WTC11 (cell line): ENCODE data around the gene PLLP. TPM values are rescaled to one million over a fixed set of nuclear protein-coding genes. Genes with fewer than 3 reads are reported as not detected.

ENCODE experiments used
- ATAC-seq: fragments of 200-7000 bp; cut with Tn5 transposase; 2 replicates; pipeline ENCODE4 v1.10.0; 2021; ENCODE audit warnings: mild to moderate bottlenecking, moderate library complexity
- CTCF ChIA-PET: fragments of 300-600 bp; sonication (Branson Sonifier 250); formaldehyde crosslinking; loops from one replicate; lab custom pipeline; 2021; ENCODE audit warnings: antibody characterized with exemption; lab: Charles Lee
- POLR2A ChIA-PET: fragments of 350-600 bp; sonication (Branson Sonifier 250); formaldehyde crosslinking; loops from one replicate; lab custom pipeline; 2021; ENCODE audit warnings: antibody characterized with exemption; lab: Charles Lee
- DNase-seq: peaks from one replicate; pipeline ENCODE4 v3.0.0; 2021; ENCODE audit warnings: low spot score
- H3K27ac Mint-ChIP-seq: 2 replicates; pipeline ENCODE4 v1.8.0; 2021; ENCODE audit warnings: mixed read lengths
- H3K27me3 Mint-ChIP-seq: 2 replicates; pipeline ENCODE4 v1.8.0; 2021; ENCODE audit warnings: low read depth, mild to moderate bottlenecking, moderate library complexity, mixed read lengths
- H3K36me3 Mint-ChIP-seq: 2 replicates; pipeline ENCODE4 v1.8.0; 2021; ENCODE audit warnings: mixed read lengths
- H3K4me1 Mint-ChIP-seq: 2 replicates; pipeline ENCODE4 v1.8.0; 2022; ENCODE audit warnings: mixed read lengths
- H3K4me3 Mint-ChIP-seq: 2 replicates; pipeline ENCODE4 v1.8.0; 2021; ENCODE audit warnings: mild to moderate bottlenecking, moderate library complexity, mixed read lengths
- H3K9me3 Mint-ChIP-seq: 2 replicates; pipeline ENCODE4 v1.8.0; 2021; ENCODE audit warnings: mixed read lengths
- ATF1 ChIP-seq: sonication (generic); formaldehyde crosslinking; IDR thresholded peaks from 2 replicates; pipeline ENCODE4 v1.8.1; 2023; ENCODE audit warnings: mild to moderate bottlenecking, moderate library complexity, missing genetic modification reagents
- ELF4 ChIP-seq: sonication (generic); formaldehyde crosslinking; IDR thresholded peaks from 2 replicates; pipeline ENCODE4 v1.8.1; 2022; ENCODE audit warnings: low read depth, mild to moderate bottlenecking, moderate library complexity, missing genetic modification reagents
- JUN ChIP-seq: sonication (generic); formaldehyde crosslinking; IDR thresholded peaks from 2 replicates; pipeline ENCODE4 v1.8.0; 2023; ENCODE audit warnings: mild to moderate bottlenecking, missing genetic modification reagents
- KAT7 ChIP-seq: sonication (generic); formaldehyde crosslinking; IDR thresholded peaks from 2 replicates; pipeline ENCODE4 v1.8.1; 2023; ENCODE audit warnings: missing genetic modification reagents, mild to moderate bottlenecking, borderline replicate concordance
- MXD4 ChIP-seq: fragments of 250-450 bp; sonication (Bioruptor Pico); IDR thresholded peaks from 2 replicates; pipeline ENCODE4 v1.8.0; 2021; ENCODE audit warnings: mild to moderate bottlenecking, moderate library complexity, borderline replicate concordance
- NFATC4 ChIP-seq: fragments of 250-450 bp; sonication (Bioruptor Pico); IDR thresholded peaks from 2 replicates; pipeline ENCODE4 v1.9.0; 2021; ENCODE audit warnings: mild to moderate bottlenecking
- NR1H2 ChIP-seq: sonication (generic); formaldehyde crosslinking; IDR thresholded peaks from 2 replicates; pipeline ENCODE4 v1.9.0; 2021; ENCODE audit warnings: mild to moderate bottlenecking, moderate library complexity, missing genetic modification reagents
- OVOL2 ChIP-seq: fragments of 250-450 bp; sonication (Bioruptor Pico); IDR thresholded peaks from 2 replicates; pipeline ENCODE4 v1.9.0; 2021; ENCODE audit warnings: mild to moderate bottlenecking, borderline replicate concordance
- SMAD3 ChIP-seq: sonication (generic); formaldehyde crosslinking; IDR thresholded peaks from 2 replicates; pipeline ENCODE4 v1.8.0; 2022; ENCODE audit warnings: missing genetic modification reagents, mild to moderate bottlenecking, borderline replicate concordance
- SMAD4 ChIP-seq: sonication (generic); formaldehyde crosslinking; IDR thresholded peaks from 2 replicates; pipeline ENCODE4 v1.8.0; 2022; ENCODE audit warnings: mild to moderate bottlenecking, missing genetic modification reagents
- TEAD4 ChIP-seq: sonication (generic); formaldehyde crosslinking; IDR thresholded peaks from 2 replicates; pipeline ENCODE4 v1.8.0; 2022; ENCODE audit warnings: mild to moderate bottlenecking, missing genetic modification reagents
- ZNF138 ChIP-seq: sonication (generic); formaldehyde crosslinking; conservative IDR thresholded peaks from 2 replicates; pipeline ENCODE4 v1.8.1; 2022; ENCODE audit warnings: mild to moderate bottlenecking, moderate library complexity, missing genetic modification reagents
- ZNF263 ChIP-seq: sonication (generic); formaldehyde crosslinking; IDR thresholded peaks from 2 replicates; pipeline ENCODE4 v1.8.1; 2022; ENCODE audit warnings: low read depth, mild to moderate bottlenecking, moderate library complexity, missing genetic modification reagents
- total RNA-seq: library from RNA; stranded (reverse); gene quantifications from 3 replicates; pipeline ENCODE4 v1.2.3, GENCODE V29; 2021
- TF ChIP-seq, protein P1 (sequence below): sonication (generic); formaldehyde crosslinking; IDR thresholded peaks from 2 replicates; pipeline ENCODE4 v1.8.0; 2022; ENCODE audit warnings: mild to moderate bottlenecking, missing genetic modification reagents
- TF ChIP-seq, protein P2 (sequence below): sonication (generic); formaldehyde crosslinking; conservative IDR thresholded peaks from 2 replicates; pipeline ENCODE4 v1.8.1; 2022; ENCODE audit warnings: mild to moderate bottlenecking, missing genetic modification reagents
- TF ChIP-seq, protein P3 (sequence below): sonication (generic); formaldehyde crosslinking; IDR thresholded peaks from 2 replicates; pipeline ENCODE4 v1.8.1; 2022; ENCODE audit warnings: missing genetic modification reagents, borderline replicate concordance
- TF ChIP-seq, protein P4 (sequence below): sonication (generic); formaldehyde crosslinking; IDR thresholded peaks from 2 replicates; pipeline ENCODE4 v1.8.1; 2023; ENCODE audit warnings: mild to moderate bottlenecking, missing genetic modification reagents
- TF ChIP-seq, protein P5 (sequence below): sonication (generic); formaldehyde crosslinking; IDR thresholded peaks from 2 replicates; pipeline ENCODE4 v1.8.1; 2023; ENCODE audit warnings: mild to moderate bottlenecking, moderate library complexity, missing genetic modification reagents

PLLP gene
- total RNA-seq, 1 experiment from 2014 or later: 2.8 TPM

DNA sequence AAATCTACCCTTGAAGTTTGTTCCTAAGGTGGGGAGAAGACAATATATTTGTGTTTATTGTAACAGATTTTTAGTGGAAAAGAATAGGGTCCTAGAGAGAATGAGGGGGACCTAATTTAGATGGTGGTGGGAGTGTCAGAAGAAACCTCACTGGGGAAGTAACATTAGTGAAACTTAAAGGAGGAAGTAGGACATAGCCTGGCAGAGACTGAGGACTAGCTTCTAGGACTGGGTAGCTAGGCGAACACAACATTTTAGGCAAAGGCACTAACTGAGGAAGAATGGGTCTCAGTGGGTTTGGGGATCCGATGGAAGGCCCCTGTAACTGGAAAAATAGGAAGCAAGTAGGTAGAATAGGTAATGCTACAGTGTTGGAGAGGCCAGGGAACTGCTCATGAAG lies 43.6 kb downstream of the PLLP start:
- no peak for ATAC-seq
- POLR2A ChIA-PET: no interaction called here
- Mint-ChIP-seq H3K27ac (no peak overlapping the region), H3K27me3 (no peaks in the 10 kb centered on the region; the same call in 1 of the 2 replicates)
- TF ChIP-seq, protein P1, sequence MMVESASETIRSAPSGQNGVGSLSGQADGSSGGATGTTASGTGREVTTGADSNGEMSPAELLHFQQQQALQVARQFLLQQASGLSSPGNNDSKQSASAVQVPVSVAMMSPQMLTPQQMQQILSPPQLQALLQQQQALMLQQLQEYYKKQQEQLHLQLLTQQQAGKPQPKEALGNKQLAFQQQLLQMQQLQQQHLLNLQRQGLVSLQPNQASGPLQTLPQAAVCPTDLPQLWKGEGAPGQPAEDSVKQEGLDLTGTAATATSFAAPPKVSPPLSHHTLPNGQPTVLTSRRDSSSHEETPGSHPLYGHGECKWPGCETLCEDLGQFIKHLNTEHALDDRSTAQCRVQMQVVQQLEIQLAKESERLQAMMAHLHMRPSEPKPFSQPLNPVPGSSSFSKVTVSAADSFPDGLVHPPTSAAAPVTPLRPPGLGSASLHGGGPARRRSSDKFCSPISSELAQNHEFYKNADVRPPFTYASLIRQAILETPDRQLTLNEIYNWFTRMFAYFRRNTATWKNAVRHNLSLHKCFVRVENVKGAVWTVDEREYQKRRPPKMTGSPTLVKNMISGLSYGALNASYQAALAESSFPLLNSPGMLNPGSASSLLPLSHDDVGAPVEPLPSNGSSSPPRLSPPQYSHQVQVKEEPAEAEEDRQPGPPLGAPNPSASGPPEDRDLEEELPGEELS: no peak
- TF ChIP-seq NR1H2 (CRISPR knock-in tag) (no peak), OVOL2 (CRISPR knock-in tag) (no peak), JUN (CRISPR knock-in tag) (no peak), SMAD4 (CRISPR knock-in tag) (no peak)
- TF ChIP-seq, protein P2, sequence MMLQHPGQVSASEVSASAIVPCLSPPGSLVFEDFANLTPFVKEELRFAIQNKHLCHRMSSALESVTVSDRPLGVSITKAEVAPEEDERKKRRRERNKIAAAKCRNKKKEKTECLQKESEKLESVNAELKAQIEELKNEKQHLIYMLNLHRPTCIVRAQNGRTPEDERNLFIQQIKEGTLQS (CRISPR knock-in tag): no peak
- TF ChIP-seq, protein P3, sequence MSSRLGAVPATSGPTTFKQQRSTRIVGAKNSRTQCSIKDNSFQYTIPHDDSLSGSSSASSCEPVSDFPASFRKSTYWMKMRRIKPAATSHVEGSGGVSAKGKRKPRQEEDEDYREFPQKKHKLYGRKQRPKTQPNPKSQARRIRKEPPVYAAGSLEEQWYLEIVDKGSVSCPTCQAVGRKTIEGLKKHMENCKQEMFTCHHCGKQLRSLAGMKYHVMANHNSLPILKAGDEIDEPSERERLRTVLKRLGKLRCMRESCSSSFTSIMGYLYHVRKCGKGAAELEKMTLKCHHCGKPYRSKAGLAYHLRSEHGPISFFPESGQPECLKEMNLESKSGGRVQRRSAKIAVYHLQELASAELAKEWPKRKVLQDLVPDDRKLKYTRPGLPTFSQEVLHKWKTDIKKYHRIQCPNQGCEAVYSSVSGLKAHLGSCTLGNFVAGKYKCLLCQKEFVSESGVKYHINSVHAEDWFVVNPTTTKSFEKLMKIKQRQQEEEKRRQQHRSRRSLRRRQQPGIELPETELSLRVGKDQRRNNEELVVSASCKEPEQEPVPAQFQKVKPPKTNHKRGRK (CRISPR knock-in tag): no peak
- TF ChIP-seq, all 79 proteins: peak for 0
- Mint-ChIP-seq H3K4me3 (no peak overlapping the region), H3K4me1 (peaks cover 9% of the 10 kb centered on the region), H3K36me3 (peaks cover 22% of the 10 kb centered on the region), H3K9me3 (no peaks in the 10 kb centered on the region)
- DNase-seq: no peak
- CTCF ChIA-PET: interaction anchor here (0.5 kb wide), 1 partner anchor 323 kb away, joined by 3 read pairs; no protein-coding TSS in a partner anchor

DNA sequence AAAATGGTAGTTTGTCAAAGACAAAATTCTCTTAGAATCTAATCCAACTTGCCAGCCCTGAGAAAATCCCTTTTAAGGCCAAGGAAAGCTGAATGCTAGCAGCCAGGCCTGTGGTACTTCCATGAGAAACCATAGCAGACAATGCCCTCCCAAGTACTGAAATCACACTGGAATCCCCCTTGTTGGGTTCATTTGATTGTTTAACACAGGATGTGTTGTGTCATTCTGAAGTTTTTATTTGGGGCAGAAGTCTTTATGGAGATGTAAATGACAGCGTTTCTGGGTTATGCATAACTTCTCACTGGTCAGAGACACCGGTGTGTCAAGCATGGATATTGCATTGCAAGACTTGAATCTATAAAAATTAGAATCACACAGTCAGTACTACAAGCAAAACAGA lies 45.4 kb downstream of the PLLP start:
- ChIA-PET POLR2A (no interaction called here), CTCF (no interaction called here)
- TF ChIP-seq ELF4 (no peak), ZNF263 (CRISPR knock-in tag) (no peak), TEAD4 (CRISPR knock-in tag) (no peak), MXD4 (CRISPR knock-in tag) (no peak), NFATC4 (CRISPR knock-in tag) (no peak), ZNF138 (no peak)
- TF ChIP-seq, protein P2 (CRISPR knock-in tag): no peak
- TF ChIP-seq, protein P1: no peak
- no peak overlapping the region for H3K27ac Mint-ChIP-seq
- no peaks in the 10 kb centered on the region for H3K4me1 Mint-ChIP-seq
- no peak for DNase-seq
- H3K4me3 Mint-ChIP-seq: no peak overlapping the region
- ATAC-seq: no peak
- peaks cover 28% of the 10 kb centered on the region for H3K36me3 Mint-ChIP-seq
- H3K27me3 Mint-ChIP-seq: no peaks in the 10 kb centered on the region; the same call in 1 of the 2 replicates
- H3K9me3 Mint-ChIP-seq: no peaks in the 10 kb centered on the region

DNA sequence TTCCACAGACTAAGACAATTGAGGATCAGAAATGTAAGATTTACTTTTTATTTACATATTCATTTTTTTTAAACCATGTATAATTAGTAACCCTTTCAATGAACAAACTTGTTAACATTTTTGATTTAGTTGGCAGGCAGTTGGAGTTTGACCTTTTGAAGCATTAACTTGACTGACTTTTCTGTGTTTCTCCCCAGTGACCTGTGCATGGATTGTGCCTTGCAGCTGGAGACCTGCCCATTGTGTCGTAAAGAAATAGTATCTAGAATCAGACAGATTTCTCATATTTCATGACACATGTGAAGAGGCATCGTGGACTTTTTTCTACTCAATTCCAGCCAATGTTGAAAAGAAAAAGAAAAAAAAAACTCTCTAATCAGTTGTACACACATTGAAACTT lies 45.8 kb downstream of the PLLP start:
- H3K27ac Mint-ChIP-seq: no peak overlapping the region
- TF ChIP-seq, protein P4, sequence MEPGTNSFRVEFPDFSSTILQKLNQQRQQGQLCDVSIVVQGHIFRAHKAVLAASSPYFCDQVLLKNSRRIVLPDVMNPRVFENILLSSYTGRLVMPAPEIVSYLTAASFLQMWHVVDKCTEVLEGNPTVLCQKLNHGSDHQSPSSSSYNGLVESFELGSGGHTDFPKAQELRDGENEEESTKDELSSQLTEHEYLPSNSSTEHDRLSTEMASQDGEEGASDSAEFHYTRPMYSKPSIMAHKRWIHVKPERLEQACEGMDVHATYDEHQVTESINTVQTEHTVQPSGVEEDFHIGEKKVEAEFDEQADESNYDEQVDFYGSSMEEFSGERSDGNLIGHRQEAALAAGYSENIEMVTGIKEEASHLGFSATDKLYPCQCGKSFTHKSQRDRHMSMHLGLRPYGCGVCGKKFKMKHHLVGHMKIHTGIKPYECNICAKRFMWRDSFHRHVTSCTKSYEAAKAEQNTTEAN (CRISPR knock-in tag): no peak
- TF ChIP-seq, protein P5, sequence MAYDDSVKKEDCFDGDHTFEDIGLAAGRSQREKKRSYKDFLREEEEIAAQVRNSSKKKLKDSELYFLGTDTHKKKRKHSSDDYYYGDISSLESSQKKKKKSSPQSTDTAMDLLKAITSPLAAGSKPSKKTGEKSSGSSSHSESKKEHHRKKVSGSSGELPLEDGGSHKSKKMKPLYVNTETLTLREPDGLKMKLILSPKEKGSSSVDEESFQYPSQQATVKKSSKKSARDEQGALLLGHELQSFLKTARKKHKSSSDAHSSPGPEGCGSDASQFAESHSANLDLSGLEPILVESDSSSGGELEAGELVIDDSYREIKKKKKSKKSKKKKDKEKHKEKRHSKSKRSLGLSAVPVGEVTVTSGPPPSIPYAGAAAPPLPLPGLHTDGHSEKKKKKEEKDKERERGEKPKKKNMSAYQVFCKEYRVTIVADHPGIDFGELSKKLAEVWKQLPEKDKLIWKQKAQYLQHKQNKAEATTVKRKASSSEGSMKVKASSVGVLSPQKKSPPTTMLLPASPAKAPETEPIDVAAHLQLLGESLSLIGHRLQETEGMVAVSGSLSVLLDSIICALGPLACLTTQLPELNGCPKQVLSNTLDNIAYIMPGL (CRISPR knock-in tag): no peak
- no peak for TF ChIP-seq ZNF263 (CRISPR knock-in tag)
- TF ChIP-seq, protein P1: no peak
- TF ChIP-seq KAT7 (CRISPR knock-in tag): no peak
- TF ChIP-seq ATF1 (CRISPR knock-in tag): no peak
- no peak for TF ChIP-seq SMAD3
- H3K27me3 Mint-ChIP-seq: no peaks in the 10 kb centered on the region
- DNase-seq: no peak
- CTCF ChIA-PET: no interaction called here
- no peak for ATAC-seq
- H3K9me3 Mint-ChIP-seq: no peaks in the 10 kb centered on the region
- no peaks in the 10 kb centered on the region for H3K4me1 Mint-ChIP-seq
- H3K4me3 Mint-ChIP-seq: no peak overlapping the region
- peaks cover 32% of the 10 kb centered on the region for H3K36me3 Mint-ChIP-seq
- POLR2A ChIA-PET: no interaction called here
